Heart right ventricle (tissue), 16 donors: ENCODE measurements around the gene FGGY. TPM values are rescaled to one million over a fixed set of nuclear protein-coding genes. Genes with fewer than 3 reads are reported as not detected.

Experiments
- ATAC-seq, 8 donors: fragments of 200-7000 bp; cut with Tn5 transposase; one replicate each; pipeline ENCODE4 v1.9.1; 2020; ENCODE audit warnings: mild to moderate bottlenecking in 8 of 8, moderate library complexity in 8 of 8, moderate number of reproducible peaks in 1 of 8
- DNase-seq, 2 donors: peaks; one replicate each; pipeline ENCODE4 v3.0.0-alpha.2; 2020
- H3K27ac ChIP-seq, 10 donors: fragments of 200-600 bp; sonication (generic) in 2 of 10; one replicate each; pipeline versions ENCODE4 v1.5.0 to v1.8.0; 2020 to 2022; ENCODE audit warnings: mild to moderate bottlenecking in 3 of 10
- H3K27me3 ChIP-seq, 7 donors: fragments of 200-600 bp; one replicate each; pipeline ENCODE4 v1.8.0; 2021 to 2022; ENCODE audit warnings: mild to moderate bottlenecking in 2 of 7
- H3K36me3 ChIP-seq, 9 donors: fragments of 200-600 bp; sonication (generic) in 1 of 9; one replicate each; pipeline versions ENCODE4 v1.5.0 to v1.8.0; 2020 to 2022; ENCODE audit warnings: mild to moderate bottlenecking in 2 of 9
- H3K4me1 ChIP-seq, 9 donors: fragments of 200-600 bp; sonication (generic) in 1 of 9; one replicate each; pipeline versions ENCODE4 v1.5.0 to v1.8.0; 2020 to 2022; ENCODE audit warnings: mild to moderate bottlenecking in 4 of 9
- H3K4me3 ChIP-seq, 10 donors: fragments of 200-600 bp; sonication (generic) in 2 of 10; one replicate each; pipeline versions ENCODE4 v1.5.0 to v1.8.0; 2020 to 2022; ENCODE audit warnings: mild to moderate bottlenecking in 7 of 10, moderate library complexity in 2 of 10
- H3K9me3 ChIP-seq, 11 donors: fragments of 200-600 bp in 10 of 11; sonication (generic) in 2 of 11; one replicate each; pipeline versions ENCODE4 v1.5.0 to v1.8.0; 2013 to 2022; ENCODE audit warnings: mild to moderate bottlenecking in 2 of 11, control low read depth in 1 of 11, moderate library complexity in 1 of 11
- CTCF ChIP-seq, 9 donors: fragments of 200-600 bp; sonication (generic) in 2 of 9; IDR thresholded peaks; one replicate each; pipeline versions ENCODE4 v1.5.0 to v1.8.0; 2021 to 2022; ENCODE audit warnings: antibody characterized with exemption in 9 of 9, mild to moderate bottlenecking in 5 of 9, moderate library complexity in 1 of 9
- WGBS, 2 donors: extraction: QIAGEN DNeasy Blood & Tissue Kit; methylation state at CpG; one replicate each; pipeline ENCODE4 v1.1.7; 2013; ENCODE audit warnings: inconsistent platforms in 1 of 2; 5-methylcytosine and 5-hydroxymethylcytosine counted together
- intact Hi-C, 10 donors: fragments of 100-400 bp; cut with DNase I; formaldehyde crosslinking; loops; one replicate each; pipeline versions ENCODE4 v1.11.1 to v1.14.2; 2022
- polyA plus RNA-seq, 2 donors: library from polyadenylated mRNA; stranded (reverse); fragments of 200-250 nt; gene quantifications; one replicate each; pipeline ENCODE4 v1.2.3, GENCODE V29; 2013
- total RNA-seq, 10 donors: library from RNA; stranded (reverse); fragmentation: NEBNext Ultra II Directional in 3 of 10; extraction: Animal tissue kit (Norgen Biotek cat#: 25700) in 3 of 10; gene quantifications; one replicate each; pipeline versions ENCODE4 v1.2.1 to v1.2.4, GENCODE V29; 2021 to 2023
- donor health status: Arrhythmogenic right ventricular cardiomyopathy.
- donor health status: ischemic (EF 13 %, LVEDD 7.1; RV severe dilation, severe dysfunction).
- donor health status: healthy with polysubstance abuse.
- donor health status: DM: no; HTN: yes; CAD: no.
- donor health status: DM: no; HTN: no; CAD: no.
- donor health status: ischemic (EF 25% LVEDD 6.9; RV normal size, moderate dysfunction).
- donor health status: ischemic (EF 25% LVEDD 5.7; RV mildly dilated, moderate dysfunction).
- donor health status: healthy.
- donor health status: DM: yes; HTN: yes; CAD: no.
- donor health status: Ischemic cardiomyopathy.
- donor health status: ischemic (EF 35%, LVEDD 5.7; RV mildly dilated, moderate dysfunction).
- donor health status: nonischemic (EF 11% LVEDD 7.7; RV severe dilation, severe dysfunction).
- donor health status: DM: yes; HTN: yes; CAD: no.
- donor health status: PGD.
- donor health status: ischemic (EF 29% LVEDD 5.4; RV normal size, mild dysfunction).
- donor health status: nonischemic (EF 23%, LVEDD 6.1; RV moderate dilation, normal function).

The FGGY gene
- total and polyA plus RNA-seq, 12 donors = 3.1 to 51.8 (median 34.7) TPM

GRCh38 chr1:59693406-59693805, 396.5 kb downstream of the FGGY start:
- Histone ChIP-seq H3K4me1 (peaks cover 0 to 56% (median 18%) of the 10 kb centered on the region in 9 donors), H3K9me3 (no peaks in the 10 kb centered on the region), H3K4me3 (no peak overlapping the region), H3K36me3 (no peaks in the 10 kb centered on the region), H3K27ac (peak overlapping the region in 1 of 10 donors; percentile 57), H3K27me3 (no peaks in the 10 kb centered on the region)
- 81 to 87% methylated on average over 5 of the region's 5 CpGs for WGBS, 2 donors
- ATAC-seq (no peak), DNase-seq (no peak)
- intact Hi-C loops = loop anchor here in 7 of 10 donors (10.0 kb wide), 8 partner anchors 379 to 909 kb away; partner anchors contain the start of genes FGGY (in 1 of the 7) and JUN (in 1 of the 7)
- TF ChIP-seq CTCF (IDR thresholded peaks at IDR 0.05) = no peak

- 86 to 94% methylated on average over 5 of the region's 5 CpGs for WGBS, 2 donors
- intact Hi-C loops = loop anchor here in 7 of 10 donors (5.0 to 10.0 kb wide), 14 partner anchors 380 to 953 kb away; partner anchors contain the start of genes FGGY (in 3 of the 7) and JUN (in 2 of the 7)
- Histone ChIP-seq H3K27ac (peak overlapping the region in 1 of 10 donors; percentile 68), H3K27me3 (no peaks in the 10 kb centered on the region), H3K36me3 (no peaks in the 10 kb centered on the region), H3K4me3 (no peak overlapping the region), H3K9me3 (no peaks in the 10 kb centered on the region), H3K4me1 (peaks cover 3 to 68% (median 25%) of the 10 kb centered on the region in 9 donors)
- ATAC-seq (no peak), DNase-seq (no peak)
- TF ChIP-seq CTCF (IDR thresholded peaks at IDR 0.05) = no peak
These were observed 398.4 kb downstream of the FGGY start for GRCh38 chr1:59695252-59695651.

- WGBS, 2 donors = 89 to 91% methylated on average over 8 of the region's 8 CpGs
- Histone ChIP-seq H3K36me3 (no peaks in the 10 kb centered on the region), H3K4me3 (peak overlapping the region in 1 of 10 donors; percentile 27), H3K27ac (peak overlapping the region in 1 of 10 donors; percentile 68), H3K4me1 (peaks cover 3 to 62% (median 20%) of the 10 kb centered on the region in 9 donors), H3K27me3 (no peaks in the 10 kb centered on the region), H3K9me3 (no peaks in the 10 kb centered on the region)
- ATAC-seq (peak in 2 of 8 donors; percentile 39 to 57), DNase-seq (no peak)
- no peak for TF ChIP-seq CTCF (IDR thresholded peaks at IDR 0.05)
- intact Hi-C loops = loop anchor here in 7 of 10 donors (5.0 to 10.0 kb wide), 14 partner anchors 382 to 954 kb away; partner anchors contain the start of genes FGGY (in 3 of the 7) and JUN (in 2 of the 7)
These were observed 399.7 kb downstream of the FGGY start for GRCh38 chr1:59696421-59697115.

GRCh38 chr1:59697150-59697800, 400.4 kb downstream of the FGGY start:
- Histone ChIP-seq H3K27me3 (no peaks in the 10 kb centered on the region), H3K36me3 (no peaks in the 10 kb centered on the region), H3K27ac (peak overlapping the region in 2 of 10 donors; percentile 33 to 68), H3K9me3 (no peaks in the 10 kb centered on the region), H3K4me3 (peak overlapping the region in 1 of 10 donors; percentile 27), H3K4me1 (peaks cover 3 to 55% (median 15%) of the 10 kb centered on the region in 9 donors)
- WGBS, 2 donors = 46 to 47% methylated on average over 8 of the region's 8 CpGs
- ATAC-seq (peak in 1 of 8 donors; percentile 13), DNase-seq (no peak)
- intact Hi-C loops = loop anchor here in 7 of 10 donors (5.0 to 10.0 kb wide), 14 partner anchors 382 to 955 kb away; partner anchors contain the start of genes FGGY (in 3 of the 7) and JUN (in 2 of the 7)
- no peak for TF ChIP-seq CTCF (IDR thresholded peaks at IDR 0.05)
